Activated T-helper 1 cell treated with anti-CD3 and anti-CD28 coated beads, Interleukin-2, amount 50 U/mL, for 16 hours (primary cell): Measurements from ENCODE around the gene MRPS23.
"Not testable (repeated sequence)": the region's sequence is repeated elsewhere in the genome, so short reads cannot be mapped to it uniquely, and the experiment has no call there.

Source experiments
- DNase-seq, 2 donors: peaks; one replicate each; pipeline ENCODE4 v3.0.0-alpha.2; 2020; ENCODE audit warnings: low read depth in 1 of 2, low spot score in 1 of 2

MRPS23 gene

DNA sequence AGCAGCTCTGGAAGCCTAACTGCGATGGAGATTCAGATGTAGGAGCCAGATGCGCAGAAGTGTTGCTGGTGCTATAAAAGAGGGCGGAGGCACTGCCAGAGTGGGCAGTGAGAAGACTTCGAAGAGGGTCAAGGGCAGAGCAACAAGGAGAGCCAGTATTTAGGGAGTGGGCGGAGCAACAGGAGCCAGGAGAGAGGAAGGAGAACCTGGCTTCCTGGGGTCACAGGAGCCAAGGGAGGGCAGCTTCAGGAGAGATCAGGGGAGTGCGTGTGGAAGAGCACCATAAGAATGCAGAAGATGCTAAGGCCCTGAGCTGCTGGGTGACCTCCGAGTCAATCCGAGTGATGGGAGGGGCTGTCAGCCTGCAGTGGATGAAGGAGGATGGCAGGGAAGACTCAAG, 14.4 kb upstream of the MRPS23 start:
- no peak for DNase-seq

DNA sequence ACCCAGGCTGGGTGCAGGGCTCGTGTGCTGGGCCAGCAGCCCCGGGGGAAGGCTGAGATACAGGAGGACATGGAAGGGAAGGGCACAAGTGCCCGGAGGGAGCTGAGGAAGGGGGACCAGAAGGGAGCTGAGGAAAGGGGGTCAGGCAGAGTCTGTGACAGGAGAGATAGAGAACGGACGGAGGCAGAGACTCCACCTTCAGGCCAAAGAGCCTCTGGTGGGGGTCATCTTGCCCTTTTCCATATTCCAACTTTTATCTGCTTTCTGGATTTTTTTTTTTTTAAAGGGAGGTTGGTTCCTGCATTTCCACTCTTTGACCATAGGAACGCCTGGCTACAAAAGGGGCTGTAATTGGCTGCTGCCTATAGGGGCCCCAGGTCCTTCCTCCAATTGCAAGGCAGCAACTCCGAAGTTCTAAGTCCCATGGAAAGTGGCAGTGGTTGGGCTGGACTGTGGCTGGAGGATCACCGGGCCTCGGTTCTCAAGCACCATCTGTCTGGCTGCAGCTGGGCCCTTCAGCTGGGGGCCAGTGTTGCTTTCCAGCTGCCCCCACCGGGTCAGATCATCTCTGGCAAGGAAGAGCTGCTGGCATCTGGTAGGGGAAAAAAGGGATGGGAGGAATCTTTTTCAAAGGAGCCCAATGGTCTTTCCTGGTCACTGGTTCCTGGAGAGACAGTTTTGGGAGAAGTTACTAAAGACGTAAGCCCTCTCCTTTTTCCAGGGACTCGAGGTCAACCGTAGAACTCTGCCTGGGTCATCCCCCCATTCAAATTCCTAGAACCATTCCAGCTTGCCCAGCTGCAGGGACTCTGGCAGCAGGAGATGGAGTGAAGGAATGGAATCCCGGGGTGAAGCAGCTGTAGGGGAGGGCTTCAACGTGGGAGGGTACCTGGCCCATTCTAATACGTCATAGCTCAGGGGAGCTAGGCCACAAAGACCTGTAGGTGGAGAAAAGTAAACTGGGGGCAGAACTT, 13.1 kb upstream of the MRPS23 start:
- DNase-seq, result no peak

DNA sequence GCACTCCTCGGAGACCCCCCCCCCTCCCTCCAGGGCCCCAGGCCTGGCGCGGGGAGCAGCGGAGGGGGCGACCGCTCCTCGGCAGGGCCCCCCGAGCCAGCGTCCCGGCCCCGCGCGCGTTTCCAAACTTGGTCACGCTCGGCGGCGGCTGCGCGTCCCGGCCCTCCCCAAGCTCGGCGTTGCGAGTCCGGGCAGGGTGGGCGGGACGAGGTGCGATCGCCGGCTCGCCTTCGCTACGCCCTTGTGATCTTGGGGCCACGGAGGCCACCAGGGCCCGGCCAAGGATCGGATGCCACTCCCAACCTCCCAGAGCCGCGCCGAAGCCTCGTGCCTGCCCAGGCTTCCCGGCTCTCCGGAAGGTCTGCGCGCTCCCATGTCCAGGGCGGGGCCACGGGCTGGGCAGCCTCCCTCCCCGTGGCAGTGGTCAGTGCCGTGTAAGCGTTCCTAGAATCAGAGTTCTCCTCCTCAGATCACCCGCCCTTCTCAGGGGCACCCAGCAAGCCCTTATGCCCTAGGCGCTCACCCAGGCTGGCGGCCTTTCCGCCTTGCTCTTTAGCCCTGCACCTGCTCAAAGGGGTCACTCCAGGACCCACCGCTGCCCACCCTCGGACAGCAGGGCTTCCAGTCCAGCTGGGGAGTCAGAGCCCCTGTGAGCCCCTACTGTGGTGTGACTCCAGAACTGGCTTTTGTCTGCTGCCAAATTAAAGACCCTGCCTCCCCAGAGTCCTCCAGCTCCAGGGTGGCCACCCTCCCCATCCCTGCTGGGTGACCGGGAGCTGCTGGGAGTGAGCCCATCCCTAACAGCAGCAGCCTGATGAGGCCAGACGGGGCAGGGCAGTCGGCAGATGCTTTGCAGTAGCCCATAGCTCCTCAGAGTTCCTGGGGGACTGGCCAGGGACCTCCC, 12.2 kb upstream of the MRPS23 start:
- DNase-seq, result no peak

DNA sequence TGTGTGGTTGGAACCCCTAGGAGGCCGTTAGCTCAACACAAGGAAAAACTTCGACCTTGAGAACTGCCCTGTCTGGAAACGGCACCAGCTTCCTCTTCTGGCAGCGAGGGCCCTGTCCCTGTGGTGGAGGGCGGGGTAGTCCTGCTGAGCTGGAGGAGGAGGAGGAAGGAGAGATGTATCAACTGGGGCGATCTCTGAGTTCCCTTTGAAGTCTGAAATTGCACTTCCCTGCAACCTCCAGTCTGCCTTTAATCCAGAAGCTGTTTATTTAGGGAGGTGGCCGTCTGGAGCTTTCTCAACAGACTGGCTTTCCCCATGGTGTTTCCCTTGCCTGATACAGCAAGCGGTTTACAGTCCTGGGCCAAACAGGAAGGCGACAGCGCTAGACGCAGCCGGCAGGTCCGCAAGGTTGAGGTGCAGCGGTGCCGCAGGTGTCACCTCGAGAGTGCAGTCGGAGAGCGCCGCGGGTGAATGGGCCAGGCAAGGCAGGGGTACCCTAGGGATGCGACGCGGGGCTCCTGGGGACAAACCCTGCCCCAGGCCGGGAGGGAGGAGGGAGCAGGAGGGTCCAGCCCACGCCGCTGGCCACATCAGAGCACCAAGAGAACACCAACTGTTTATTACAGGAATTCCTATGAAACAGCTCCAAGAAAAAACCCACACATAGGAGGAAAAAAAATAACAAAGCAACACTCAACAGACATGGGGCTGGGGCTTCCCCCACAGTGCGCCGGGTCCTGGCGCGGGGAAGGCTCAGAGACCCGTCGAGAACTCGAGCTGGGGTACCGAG, 11.4 kb upstream of the MRPS23 start:
- DNase-seq, result peak in 1 of 2 donors; percentile 22

DNA sequence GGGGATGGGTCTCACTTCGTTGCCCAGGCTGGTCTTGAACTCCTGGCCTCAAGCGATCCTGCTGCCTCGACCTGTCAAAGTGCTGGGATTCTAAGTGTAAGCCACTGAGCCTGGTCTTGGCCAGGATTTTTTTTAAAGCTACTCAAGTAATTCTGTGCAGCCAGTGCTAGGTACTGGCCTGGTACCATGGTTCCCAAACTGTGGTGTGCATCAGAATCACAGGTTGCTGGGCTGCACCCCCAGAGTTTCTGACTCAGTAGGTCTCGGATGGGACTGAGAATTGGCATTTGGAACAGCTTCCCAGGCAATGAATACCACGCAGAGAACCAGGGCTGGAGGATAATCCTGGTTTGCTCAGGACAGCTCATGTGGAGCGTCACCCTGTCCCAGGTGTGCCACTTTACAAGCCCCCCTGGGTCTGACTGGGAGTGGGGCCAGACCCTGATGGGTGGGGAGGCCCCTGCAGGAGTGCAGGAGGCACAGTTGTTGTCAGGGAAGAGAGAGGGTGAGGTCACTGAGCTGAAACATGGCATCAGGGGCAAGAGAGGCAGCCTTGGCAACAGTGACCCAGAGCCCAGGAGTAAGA, 10.7 kb upstream of the MRPS23 start:
- DNase-seq, result no peak

DNA sequence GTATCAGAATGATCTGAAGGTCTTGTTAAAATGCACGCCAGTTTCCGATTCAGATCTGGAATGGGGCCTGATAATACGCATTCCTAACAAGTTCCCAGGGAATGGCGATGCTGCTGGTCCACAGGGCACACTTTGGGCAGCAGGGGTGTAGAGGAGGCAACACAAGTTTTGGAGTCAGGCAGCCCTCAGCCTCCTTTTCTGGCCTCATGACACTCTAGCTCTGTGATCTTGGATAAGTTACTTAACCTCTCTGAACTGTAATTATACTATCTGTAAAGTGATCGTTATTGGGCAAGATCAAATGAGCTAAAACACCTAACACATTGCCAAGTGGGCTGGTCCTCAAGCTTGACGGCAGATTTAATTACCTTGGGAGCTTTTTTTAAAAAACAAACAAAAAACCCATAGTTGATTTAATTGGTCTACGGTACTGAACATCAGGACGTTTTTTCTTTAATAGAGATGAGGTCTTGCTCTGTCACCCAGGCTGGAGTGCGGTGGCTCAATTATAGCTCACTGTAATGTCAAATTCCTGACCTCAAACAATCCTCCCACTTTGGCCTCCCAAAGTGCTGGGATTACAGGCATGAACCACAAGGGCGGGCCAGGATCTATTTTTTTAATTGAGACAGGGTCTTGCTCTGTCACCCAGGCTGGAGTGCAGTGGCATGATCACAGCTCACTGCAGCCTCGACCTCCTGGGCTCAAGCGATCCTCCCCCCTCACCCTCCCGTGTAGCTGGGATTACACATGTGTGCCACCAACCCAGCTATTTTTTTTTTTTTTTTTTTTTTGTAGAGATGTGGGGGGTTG, 10.0 kb upstream of the MRPS23 start:
- no peak for DNase-seq

DNA sequence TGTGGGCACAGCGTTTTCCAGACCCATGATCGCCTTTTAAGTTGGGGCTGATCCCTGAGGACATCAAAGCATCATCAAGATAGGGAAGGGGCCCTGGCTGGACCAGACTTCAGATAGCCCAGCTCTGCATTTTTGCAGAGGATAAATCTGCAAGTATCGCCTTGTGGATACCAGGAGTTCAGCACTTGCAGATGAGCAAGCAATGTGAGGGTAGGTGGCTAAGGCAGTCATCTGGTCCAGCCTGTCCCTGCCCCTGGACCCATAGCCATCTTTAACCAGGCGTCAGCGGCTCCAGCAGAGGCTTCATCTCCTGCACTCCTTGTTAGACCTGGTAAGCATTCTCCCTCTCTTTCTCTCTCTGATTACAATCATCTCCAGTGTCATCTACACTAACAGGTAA, 9.0 kb upstream of the MRPS23 start:
- no peak for DNase-seq

DNA sequence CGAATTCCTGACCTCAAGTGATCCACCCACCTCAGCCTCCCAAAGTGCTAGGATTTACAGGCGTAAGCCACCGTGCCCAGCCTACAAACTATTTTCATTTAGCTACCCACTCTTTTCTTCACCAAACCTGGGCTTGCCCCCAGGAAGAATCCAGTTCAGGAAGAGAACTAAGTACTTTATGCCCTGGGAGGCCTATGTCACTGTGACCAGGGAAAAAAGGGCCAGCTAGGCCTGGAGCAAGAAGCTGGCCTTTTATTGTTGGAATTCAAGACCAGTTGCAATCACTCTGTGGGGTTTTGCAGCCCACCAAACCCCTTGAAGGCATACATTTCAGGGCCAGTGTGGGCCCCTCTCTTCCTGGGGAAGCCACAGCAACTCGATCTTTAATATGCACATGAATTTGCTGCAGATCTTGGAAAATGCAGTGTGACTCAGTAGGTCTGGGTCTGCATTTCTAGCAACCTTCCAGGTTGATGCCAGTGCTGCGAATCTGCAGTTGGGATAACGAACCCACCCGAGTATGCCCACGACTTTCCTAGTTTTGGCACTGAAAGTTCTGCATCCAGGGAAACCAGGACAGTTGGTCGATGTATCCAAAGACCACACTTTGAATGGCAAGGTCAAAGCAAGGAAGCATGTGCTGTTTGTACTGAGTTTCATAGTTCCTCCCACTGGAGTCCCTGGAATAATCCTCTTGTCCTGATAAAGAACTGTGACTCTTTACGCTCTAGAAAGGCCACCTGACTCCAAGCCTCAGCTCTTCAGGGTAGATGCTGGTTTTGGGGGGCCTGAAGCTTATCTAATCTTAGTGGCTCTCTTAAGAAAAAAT, 7.2 kb upstream of the MRPS23 start:
- DNase-seq, result no peak

DNA sequence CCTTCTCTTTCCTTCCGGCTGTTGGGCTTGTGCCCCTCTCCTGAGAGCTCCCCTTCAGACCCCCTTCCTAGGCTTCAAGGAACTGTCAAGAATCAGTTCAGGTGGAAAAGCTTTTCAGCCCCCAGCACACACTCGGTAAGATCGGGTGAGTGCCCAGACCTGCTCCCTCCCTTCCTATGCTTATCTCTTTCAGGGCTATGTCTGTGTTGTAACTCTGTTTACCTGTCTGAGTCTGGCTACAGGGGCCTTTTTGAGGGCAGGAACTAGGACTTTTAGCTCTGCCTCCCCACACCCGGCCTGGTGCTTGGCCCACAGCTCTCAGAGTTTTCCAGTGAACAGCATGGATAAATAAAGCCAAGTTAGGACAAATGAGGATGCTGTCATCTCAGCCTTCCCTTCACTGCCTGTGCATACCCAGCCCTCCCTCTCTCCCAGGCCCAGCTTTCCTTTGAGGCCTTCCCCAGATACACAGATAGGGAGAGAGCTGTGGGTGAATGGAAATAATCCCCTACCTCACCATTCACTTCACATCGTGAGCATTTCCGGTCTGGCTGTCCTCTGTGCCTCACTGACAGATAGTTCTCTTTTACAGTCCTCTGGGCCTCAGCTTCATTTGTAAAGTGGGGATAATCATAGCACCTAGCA, 5.7 kb upstream of the MRPS23 start:
- no peak for DNase-seq

DNA sequence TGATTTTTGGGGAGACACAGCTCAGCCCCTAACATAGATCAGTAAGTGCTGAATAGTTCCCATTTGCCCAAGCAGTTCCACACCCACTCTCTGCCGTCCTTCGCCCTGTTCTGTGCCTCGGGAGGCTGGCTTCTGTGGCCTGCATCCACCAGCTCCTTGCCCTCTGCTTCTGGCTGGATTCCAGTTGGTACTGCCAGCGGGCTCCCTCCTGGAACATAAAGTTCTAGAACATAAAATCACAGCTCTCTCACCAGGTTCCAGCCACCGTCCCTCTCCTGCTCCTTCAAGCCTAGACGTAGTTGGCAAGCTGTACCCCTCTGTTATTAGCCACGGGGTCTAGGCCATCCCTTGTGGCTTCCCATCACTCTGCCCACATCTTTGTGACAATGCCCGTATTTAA, 3.9 kb upstream of the MRPS23 start:
- DNase-seq, result no peak

DNA sequence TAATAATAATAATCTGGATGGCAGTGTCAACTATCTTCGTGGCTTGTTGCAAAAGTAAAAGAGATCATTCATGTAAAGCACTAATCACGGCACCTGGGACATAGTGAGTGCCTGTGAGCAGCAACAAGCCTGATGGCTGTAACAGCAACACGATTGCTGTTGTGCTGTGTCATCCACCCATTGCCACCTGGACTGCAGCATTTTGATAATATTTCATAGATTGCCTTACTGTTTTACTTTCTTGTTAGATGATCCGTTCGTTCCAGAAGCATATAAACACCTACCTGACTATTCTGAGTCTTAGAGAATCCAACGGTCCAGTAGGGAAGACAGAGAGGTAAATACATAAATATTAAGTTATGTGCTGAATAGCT, 3.1 kb upstream of the MRPS23 start:
- DNase-seq, result no peak

DNA sequence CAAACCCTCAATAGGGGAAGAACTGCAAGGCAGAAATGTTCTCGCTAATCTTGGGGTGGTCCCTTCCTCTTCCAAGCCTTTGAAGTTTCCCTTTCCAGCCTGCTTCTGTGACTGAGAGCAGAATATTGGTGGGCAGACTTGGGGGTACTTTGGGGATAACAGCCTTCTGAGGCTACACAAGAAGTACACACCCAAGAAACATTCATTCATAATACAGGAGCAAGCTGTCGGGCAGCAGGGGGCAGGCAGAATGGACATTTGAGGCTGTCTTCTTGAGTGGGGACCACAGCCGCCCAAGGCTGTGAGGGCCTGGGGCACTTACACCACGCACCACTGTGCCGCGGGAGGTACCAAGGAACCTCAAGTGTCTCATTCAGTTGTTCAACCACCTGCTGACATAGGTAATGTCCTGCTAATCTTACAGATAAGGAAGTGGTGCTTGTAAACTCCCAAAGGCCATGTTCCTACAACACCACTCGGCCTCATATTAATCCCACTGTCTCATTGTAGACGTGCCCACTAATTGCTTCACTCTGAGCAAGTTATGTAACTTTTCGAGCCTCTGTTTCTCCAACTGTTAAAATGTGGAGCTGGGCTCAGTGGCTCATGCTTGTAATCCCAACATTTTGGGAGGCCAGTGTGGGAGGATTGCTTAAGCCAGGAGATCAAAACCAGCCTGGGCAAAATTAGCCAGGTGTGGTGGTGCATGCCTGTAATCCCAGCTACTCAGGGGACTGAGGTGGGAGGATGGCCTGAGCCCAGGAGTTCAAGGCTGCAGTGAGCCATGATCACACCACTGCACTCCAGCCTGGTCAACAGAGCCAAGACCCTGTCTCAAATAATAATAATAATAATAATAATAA, 2.5 kb upstream of the MRPS23 start:
- no peak for DNase-seq

DNA sequence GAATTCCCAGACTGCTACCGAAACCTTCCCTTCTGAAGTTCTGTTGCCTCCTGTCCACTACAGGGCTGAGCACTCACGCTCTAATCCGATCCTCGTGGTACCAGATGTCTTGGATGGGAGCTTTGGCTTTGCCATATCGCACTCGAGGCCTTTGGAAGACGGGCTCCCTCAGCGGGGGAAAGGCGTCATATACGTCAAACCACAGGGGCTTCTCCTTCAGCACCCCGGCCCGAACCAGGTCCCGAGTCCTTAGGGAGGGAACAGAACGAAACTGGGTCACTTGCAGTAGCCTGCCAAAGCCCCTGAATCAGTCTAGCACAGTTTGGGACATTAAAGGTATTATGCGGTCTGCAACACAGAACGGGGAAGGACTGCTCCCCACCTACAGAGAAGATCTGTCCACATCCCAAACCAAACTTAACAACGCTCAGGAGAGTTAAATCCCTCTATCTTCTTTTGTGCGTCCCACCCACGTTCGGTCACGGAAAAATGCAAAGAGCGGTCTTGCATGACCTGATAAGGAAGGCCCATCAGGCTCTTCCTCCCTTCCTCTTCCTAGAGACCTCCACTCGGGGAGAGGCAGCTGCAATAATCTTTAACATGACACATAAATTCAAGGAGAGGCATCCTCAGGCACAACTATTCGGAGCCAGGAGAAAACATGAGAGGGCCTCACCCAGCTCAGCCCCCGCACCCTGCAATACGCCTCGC, 526 bp downstream of the MRPS23 start:
- DNase-seq, result no peak

DNA sequence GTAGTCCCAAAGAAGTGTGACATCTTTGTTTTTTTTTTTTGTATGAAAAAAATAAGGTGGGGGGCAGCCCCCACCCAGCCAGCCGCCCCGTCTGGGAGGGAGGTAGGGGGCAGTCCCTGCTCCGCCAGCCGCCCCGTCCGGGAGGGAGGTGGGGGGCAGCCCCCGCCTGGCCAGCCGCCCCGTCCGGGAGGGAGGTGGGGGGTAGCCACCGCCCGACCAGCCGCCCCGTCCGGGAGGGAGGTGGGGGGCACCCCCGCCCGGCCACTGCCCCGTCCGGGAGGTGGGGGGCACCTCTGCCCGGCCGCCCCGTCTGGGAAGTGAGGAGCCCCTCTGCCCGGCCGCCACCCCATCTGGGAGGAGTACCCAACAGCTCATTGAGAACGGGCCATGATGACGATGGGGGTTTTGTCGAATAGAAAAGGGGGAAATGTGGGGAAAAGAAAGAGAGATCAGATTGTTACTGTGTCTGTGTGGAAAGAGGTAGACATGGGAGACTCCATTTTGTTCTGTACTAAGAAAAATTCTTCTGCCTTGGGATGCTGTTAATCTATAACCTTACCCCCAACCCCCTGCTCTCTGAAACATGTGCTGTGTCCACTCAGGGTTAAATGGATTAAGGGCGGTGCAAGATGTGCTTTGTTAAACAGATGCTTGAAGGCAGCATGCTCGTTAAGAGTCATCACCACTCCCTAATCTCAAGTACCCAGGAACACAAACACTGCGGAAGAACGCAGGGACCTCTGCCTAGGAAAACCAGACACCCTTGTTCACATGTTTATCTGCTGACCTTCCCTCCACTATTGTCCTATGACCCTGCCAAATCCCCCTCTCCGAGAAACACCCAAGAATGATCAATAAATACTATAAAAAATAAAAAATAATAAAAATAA, 3.5 kb downstream of the MRPS23 start:
- not testable (repeated sequence) for DNase-seq

DNA sequence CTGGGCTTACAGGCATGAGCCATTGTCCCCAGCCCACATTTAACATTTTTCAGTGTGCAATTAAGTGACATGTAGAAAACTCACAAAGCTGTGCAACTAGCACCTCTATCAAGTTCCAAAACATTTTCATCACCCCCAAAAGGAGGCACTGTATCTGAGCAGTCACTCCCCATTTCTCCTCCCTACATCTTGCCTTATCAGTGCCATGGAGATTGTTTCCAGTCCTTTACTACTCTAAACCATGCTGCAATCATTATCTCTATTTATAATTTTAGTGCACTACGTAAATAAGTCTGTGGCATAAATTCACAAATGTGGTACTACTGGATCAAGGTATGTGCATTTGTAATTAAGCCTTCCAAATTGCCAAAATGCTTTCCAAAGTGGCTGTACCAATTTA, 7.6 kb downstream of the MRPS23 start:
- DNase-seq, result no peak

DNA sequence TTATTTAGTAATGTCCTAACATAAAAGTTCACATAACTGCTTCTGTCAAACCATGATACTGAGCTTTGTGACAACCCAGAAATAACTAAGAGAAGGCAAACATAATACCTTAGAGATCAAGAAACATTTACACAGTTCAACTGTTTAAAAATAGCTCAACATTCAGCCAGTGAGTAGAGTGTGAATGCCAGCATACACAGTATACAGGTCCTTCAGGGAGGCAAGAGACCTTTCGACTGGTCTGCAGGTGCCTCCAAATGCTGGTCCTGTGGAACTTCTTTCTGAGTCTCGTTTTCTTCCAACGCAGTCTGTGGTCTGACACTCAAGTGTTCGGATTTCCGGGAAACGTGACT, 10.3 kb downstream of the MRPS23 start:
- DNase-seq, result no peak
